ENCODE measurements around the gene BEST2. TPM values are rescaled to one million over a fixed set of nuclear protein-coding genes. Genes with fewer than 3 reads are reported as not detected.

Gene BEST2
- total RNA-seq, 1 experiment from 2014 or later, result 0.27 TPM

DNA sequence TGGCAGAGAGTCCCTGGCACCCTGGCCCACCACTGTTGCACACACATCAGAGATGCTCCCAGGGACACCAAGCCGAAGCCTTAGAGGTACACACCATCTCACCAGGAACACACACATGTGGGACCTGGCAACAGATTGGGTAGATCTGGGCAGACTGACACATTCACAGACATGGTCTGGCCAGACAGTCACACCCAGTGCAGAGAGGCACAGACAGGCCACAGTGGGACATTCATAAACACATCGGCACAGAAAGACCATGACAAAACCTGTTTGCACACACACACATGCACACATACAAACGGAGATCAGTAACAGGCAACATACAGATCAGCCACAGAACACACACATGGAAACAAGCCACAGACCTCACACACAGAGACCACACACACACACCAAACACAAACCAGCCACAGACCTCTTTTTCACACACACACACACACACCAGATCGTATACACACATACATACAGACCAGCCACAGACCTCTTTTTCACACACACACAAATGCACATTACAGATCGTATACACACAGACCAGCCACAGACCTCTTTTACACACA is 33.4 kb downstream of the BEST2 start:
- TF ChIP-seq, protein P1, sequence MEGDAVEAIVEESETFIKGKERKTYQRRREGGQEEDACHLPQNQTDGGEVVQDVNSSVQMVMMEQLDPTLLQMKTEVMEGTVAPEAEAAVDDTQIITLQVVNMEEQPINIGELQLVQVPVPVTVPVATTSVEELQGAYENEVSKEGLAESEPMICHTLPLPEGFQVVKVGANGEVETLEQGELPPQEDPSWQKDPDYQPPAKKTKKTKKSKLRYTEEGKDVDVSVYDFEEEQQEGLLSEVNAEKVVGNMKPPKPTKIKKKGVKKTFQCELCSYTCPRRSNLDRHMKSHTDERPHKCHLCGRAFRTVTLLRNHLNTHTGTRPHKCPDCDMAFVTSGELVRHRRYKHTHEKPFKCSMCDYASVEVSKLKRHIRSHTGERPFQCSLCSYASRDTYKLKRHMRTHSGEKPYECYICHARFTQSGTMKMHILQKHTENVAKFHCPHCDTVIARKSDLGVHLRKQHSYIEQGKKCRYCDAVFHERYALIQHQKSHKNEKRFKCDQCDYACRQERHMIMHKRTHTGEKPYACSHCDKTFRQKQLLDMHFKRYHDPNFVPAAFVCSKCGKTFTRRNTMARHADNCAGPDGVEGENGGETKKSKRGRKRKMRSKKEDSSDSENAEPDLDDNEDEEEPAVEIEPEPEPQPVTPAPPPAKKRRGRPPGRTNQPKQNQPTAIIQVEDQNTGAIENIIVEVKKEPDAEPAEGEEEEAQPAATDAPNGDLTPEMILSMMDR (IDR thresholded peaks at IDR 0.05; ENCODE audit: insufficient read depth in 1 of 2, low read depth in 1 of 2, low read length in 1 of 2, severe bottlenecking in 1 of 2, unreplicated experiment in 1 of 2), result no peak
- peaks cover under 1% of the 10 kb centered on the region for H3K36me3 Mint-ChIP-seq (ENCODE audit: insufficient read depth, unreplicated experiment)
- H3K4me1 Mint-ChIP-seq (ENCODE audit: low read depth, unreplicated experiment), result peaks cover 11% of the 10 kb centered on the region
- H3K9me3 Mint-ChIP-seq (ENCODE audit: unreplicated experiment), result no peaks in the 10 kb centered on the region
- H3K4me3 Mint-ChIP-seq (ENCODE audit: unreplicated experiment), result no peak overlapping the region
- POLR2A ChIA-PET, result no interaction called here
- BruUV-seq (replicated peaks), result no TSS peak
- H3K27me3 Mint-ChIP-seq (ENCODE audit: insufficient read depth, unreplicated experiment), result no peaks in the 10 kb centered on the region
- DNase-seq, result no peak
- no peak overlapping the region for H3K4me3 ChIP-seq (ENCODE audit: low read depth, low read length)
- intact Hi-C loops (cut with micrococcal nuclease; ENCODE audit: unreplicated experiment), result no loop called here
- H3K4me1 ChIP-seq, result peaks cover 43% of the 10 kb centered on the region
- no peaks in the 10 kb centered on the region for H3K36me3 ChIP-seq (ENCODE audit: control insufficient read depth, insufficient read depth, low read length)
- no peak overlapping the region for H3K27ac Mint-ChIP-seq (ENCODE audit: unreplicated experiment)
- CTCF ChIA-PET, result interaction anchor here (0.6 to 1.3 kb wide), 2 partner anchors 9 to 11 kb away, joined by 3 to 5 read pairs; no protein-coding TSS in a partner anchor
- no peaks in the 10 kb centered on the region for H3K27me3 ChIP-seq (replicated peaks; ENCODE audit: control insufficient read depth, insufficient read depth, low read length)
- no peaks in the 10 kb centered on the region for H3K9me3 ChIP-seq

DNA sequence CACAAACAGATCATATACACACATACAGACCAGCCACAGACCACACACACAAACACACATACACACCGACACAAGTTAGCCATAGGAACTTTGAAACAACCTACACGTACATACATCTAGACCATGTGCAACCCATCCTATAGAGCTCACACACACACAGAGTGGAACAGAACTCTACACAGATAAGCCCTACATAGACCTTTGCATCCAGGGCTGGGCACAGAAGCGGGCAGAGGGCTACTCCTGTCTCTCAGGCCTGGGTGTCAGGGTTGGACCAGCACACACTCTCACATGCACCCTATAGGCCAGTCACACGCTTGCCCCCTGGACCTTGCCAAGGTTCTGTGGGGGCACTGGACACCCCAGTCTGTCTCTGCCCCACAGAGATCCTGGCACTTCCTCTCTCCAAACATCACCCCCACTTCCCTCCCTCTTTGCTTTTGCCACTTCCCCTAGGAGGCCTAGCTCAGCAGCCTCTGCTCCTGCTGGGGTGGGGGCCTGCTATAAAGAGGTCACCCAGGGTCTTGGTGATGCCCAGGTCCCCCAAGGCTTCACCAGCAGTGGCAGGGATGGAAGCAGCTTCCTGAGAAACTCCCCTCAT is 33.9 kb downstream of the BEST2 start:
- no TSS peak for BruUV-seq (replicated peaks)
- no peak overlapping the region for H3K4me3 ChIP-seq (ENCODE audit: low read depth, low read length)

DNA sequence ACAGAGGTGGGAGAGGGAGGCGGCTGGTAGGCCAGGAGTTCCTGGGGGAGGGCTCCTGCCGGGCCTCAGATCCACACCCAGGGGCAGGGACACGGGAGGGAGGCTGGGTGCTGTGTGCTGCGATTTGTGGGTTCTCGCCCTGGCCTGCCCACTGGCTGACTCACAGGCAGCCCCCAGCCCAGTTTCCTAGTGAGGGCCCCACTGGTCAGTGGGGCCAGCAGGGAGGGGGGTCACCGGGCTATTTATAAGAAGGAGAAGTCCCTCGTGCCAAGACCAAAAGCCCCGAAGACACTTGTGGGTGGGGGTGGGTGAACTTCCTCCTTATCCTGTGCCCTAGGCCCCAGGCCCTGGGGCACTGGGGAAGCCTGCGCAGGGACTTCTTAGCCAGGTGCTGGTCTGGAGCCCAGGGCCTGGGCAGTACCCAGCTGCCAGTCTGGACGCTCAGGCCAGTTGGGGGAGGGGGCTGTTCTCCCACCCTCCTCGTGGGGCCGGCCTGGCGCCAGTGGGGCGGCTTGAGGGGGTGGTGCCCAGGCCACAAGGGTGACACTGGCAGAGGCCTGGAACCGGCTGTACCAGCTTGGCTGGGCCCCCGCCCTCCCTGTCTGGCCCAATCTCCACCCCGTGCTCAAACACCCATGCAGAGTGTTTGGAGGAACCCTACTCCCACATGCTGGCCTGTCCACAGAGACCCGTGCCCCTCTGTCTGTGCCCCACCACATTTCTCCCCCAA is 34.7 kb downstream of the BEST2 start:
- intact Hi-C loops (cut with micrococcal nuclease; ENCODE audit: unreplicated experiment), result no loop called here
- Histone ChIP-seq H3K9me3 (no peaks in the 10 kb centered on the region), H3K36me3 (ENCODE audit: control insufficient read depth, insufficient read depth, low read length) (no peaks in the 10 kb centered on the region), H3K4me3 (ENCODE audit: low read depth, low read length) (no peak overlapping the region), H3K27me3 (replicated peaks; ENCODE audit: control insufficient read depth, insufficient read depth, low read length) (no peaks in the 10 kb centered on the region), H3K4me1 (peaks cover 49% of the 10 kb centered on the region)
- no peak overlapping the region for H3K27ac Mint-ChIP-seq (ENCODE audit: unreplicated experiment)
- ChIA-PET CTCF (interaction anchor here (1.3 kb wide), 1 partner anchor 10 kb away, joined by 3 read pairs; no protein-coding TSS in a partner anchor), POLR2A (no interaction called here)
- no peak overlapping the region for H3K4me3 Mint-ChIP-seq (ENCODE audit: unreplicated experiment)
- no peaks in the 10 kb centered on the region for H3K9me3 Mint-ChIP-seq (ENCODE audit: unreplicated experiment)
- H3K36me3 Mint-ChIP-seq (ENCODE audit: insufficient read depth, unreplicated experiment), result peaks cover 10% of the 10 kb centered on the region
- DNase-seq, result no peak
- TF ChIP-seq, protein P1 (IDR thresholded peaks at IDR 0.05; ENCODE audit: insufficient read depth in 1 of 2, low read depth in 1 of 2, low read length in 1 of 2, severe bottlenecking in 1 of 2, unreplicated experiment in 1 of 2), result no peak
- BruUV-seq (replicated peaks), result no TSS peak
- H3K27me3 Mint-ChIP-seq (ENCODE audit: insufficient read depth, unreplicated experiment), result no peaks in the 10 kb centered on the region
- peaks cover 21% of the 10 kb centered on the region for H3K4me1 Mint-ChIP-seq (ENCODE audit: low read depth, unreplicated experiment)

More for the DNA sequence above, 33.9 kb downstream of the BEST2 start:
- POLR2A ChIA-PET, result no interaction called here
- H3K27me3 ChIP-seq (replicated peaks; ENCODE audit: control insufficient read depth, insufficient read depth, low read length), result no peaks in the 10 kb centered on the region
- Mint-ChIP-seq H3K4me3 (ENCODE audit: unreplicated experiment) (no peak overlapping the region), H3K4me1 (ENCODE audit: low read depth, unreplicated experiment) (peaks cover 15% of the 10 kb centered on the region), H3K27me3 (ENCODE audit: insufficient read depth, unreplicated experiment) (no peaks in the 10 kb centered on the region), H3K9me3 (ENCODE audit: unreplicated experiment) (no peaks in the 10 kb centered on the region), H3K36me3 (ENCODE audit: insufficient read depth, unreplicated experiment) (peaks cover 6% of the 10 kb centered on the region), H3K27ac (ENCODE audit: unreplicated experiment) (no peak overlapping the region)
- intact Hi-C loops (cut with micrococcal nuclease; ENCODE audit: unreplicated experiment), result no loop called here
- H3K36me3 ChIP-seq (ENCODE audit: control insufficient read depth, insufficient read depth, low read length), result no peaks in the 10 kb centered on the region
- H3K9me3 ChIP-seq, result no peaks in the 10 kb centered on the region
- DNase-seq, result no peak
- TF ChIP-seq, protein P1 (IDR thresholded peaks at IDR 0.05; ENCODE audit: insufficient read depth in 1 of 2, low read depth in 1 of 2, low read length in 1 of 2, severe bottlenecking in 1 of 2, unreplicated experiment in 1 of 2), result no peak
- CTCF ChIA-PET, result interaction anchor here (0.6 to 1.3 kb wide), 2 partner anchors 10 kb away, joined by 3 to 5 read pairs; no protein-coding TSS in a partner anchor
- H3K4me1 ChIP-seq, result peaks cover 44% of the 10 kb centered on the region

Data from Caco-2 (cell line).